HG03108 (cell line): Measurements from ENCODE around the gene ORMDL3.
A peak's percentile ranks its signal among the peaks of the same experiment; 100 is the strongest.

Source experiments
- ATAC-seq: cut with Tn5 transposase; IDR thresholded peaks from one replicate; pipeline ENCODE4 v1.9.1; 2021; ENCODE audit warnings: moderate library complexity; ENCODE audit not compliant: unreplicated experiment

ORMDL3 gene, protein sequence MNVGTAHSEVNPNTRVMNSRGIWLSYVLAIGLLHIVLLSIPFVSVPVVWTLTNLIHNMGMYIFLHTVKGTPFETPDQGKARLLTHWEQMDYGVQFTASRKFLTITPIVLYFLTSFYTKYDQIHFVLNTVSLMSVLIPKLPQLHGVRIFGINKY

DNA sequence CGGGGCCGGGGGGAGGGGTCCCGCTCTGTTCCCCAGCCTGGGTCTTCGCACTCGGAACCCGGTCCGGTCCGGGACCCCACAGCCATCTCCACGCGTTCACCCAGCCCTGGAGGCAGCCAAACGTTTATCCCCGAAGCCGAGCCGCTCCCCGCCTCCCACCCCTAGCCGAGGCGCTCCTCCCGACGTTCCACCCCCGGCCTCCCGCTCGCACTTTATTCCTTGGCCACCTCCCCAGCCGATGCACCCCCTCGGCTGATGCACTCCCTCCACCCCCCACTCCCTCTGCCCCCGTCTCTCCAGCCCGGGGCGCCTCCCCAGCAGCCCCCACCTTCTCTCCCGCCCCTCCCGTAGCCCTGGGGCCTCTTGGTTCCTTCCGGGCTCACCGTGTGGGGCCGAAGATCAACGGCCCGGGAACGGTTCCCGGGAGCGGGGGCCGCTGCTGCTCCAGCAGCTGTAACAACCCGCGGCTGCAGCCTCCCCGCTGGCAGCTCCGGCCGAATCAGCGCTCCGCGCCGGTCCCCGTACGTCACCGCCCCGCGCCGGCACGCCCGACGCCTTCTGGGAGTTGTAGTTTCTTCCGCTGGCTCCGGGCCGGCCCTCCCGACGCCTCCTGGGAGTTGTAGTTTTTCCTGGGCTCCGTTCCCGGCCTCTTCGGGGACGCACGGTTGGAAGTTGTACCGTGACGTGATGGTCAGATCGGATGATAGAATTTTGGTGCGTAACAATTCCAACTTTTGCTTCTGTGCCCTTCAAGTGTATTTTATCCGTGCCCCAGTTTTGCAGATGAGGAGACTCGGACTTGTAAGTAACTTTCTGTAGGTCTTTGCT lies at the start of gene ORMDL3, which contains the start of gene LRRC3C:
Gene ORMDL3, minus strand, starts transcription at position 501 of the 828 bp plus-strand sequence. CDS start 3,398 bp downstream, outside the sequence.
Gene LRRC3C, plus strand, starts transcription at position 632 of the 828 bp plus-strand sequence. CDS start 13,792 bp downstream, outside the sequence.
- ATAC-seq = peak; percentile 65

DNA sequence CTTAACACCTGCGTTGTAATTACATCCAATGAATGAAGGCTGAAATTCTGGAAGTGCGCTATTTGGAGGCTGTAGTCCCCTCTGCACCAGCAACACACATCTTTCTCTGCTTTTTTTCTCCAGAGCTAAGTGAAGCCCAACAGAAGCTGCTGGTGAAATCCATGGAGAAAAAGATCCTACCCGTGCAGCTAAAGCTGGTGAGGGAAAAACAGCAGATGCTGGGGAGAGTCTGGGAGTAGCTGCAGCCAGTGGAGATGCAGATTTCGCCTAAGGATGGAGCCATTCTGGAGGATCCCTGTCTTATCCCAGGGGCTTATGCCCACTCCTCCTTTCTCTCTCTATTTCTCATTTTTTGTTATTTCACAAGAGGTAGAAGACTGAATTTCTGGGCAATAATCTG lies 48.4 kb upstream of the ORMDL3 start:
- no peak for ATAC-seq

DNA sequence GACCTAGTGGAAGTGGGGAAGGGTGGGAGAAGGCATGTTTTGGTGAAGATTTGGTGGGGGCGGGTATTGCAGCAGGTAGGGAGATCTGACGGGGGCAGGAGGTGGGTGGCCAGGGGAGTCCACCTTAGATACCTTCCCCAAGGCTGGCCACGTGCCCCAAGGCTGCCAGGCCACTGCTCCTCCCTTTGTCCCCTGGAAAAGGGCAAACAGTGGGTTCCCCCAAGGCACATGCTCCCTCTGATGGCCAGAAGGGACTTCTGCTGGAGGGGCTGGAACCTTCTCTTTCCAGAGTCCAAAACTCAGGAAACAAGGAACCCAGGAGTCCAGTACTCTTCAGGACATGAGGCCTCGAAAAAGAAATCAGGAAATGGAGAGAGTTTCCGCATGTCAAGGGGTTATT lies 47.0 kb upstream of the ORMDL3 start:
- ATAC-seq = no peak

DNA sequence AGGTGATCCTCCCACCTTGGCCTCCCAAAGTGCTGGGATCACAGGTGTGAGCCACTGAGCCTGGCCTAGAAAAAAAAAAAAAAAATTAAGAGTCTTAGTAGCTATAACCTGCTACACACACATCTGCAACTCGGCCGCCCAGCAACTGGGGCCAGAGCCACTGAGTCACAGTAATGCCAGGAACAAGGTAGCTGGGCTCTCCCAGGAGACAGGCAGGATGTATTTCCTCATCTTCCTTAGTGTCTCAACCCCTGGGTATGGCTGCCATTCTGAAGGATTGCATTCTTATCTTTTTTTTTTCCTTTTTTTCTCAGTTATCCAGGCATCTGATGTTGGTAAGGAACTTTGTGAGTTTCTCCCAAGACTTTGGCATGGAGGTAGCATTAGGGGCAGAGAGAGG lies 46.1 kb upstream of the ORMDL3 start:
- ATAC-seq = no peak

DNA sequence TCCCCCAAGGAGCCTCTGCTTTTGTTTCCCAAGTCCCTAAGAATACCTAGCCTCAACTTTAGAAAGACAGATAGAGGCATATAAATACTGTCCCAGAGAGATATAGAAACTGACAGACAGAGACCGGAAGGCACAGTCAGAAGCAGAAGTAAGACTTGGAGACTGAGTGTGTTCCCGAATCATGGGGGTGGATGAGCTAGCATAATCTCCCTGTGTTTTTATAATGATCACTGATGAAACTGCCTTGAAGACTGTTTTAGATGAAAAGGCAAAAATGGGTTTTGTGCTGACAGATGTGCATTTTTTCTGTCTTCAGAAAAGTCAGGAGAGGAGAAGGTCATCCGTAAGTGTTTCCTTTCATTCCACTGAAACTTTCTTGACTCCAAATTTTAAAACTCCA lies 44.9 kb upstream of the ORMDL3 start:
- ATAC-seq = no peak

DNA sequence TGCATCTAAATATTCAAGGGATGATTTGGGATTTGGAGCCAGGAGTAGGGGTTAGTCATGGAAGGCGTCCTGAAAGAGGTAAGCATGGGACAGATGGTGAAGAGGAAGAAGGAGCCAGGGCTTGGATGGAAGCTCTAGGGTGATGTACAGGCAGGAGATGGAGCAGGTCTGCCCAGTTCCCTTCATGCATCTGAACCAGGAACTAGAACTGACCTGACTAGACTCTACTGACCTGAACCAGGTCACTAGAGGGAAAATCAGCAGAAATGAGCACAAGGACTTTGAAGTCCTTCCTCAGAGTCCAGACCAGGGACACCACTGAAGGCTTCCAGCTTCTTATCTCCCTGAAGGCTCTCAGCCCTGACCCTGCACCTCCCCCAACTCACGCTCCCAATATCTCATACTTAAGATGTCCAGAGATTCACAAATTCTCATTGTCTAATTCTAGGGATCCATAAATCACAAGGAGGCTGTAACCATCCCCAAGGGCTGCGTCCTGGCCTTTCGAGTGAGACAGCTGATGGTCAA lies 43.7 kb upstream of the ORMDL3 start:
- no peak for ATAC-seq

DNA sequence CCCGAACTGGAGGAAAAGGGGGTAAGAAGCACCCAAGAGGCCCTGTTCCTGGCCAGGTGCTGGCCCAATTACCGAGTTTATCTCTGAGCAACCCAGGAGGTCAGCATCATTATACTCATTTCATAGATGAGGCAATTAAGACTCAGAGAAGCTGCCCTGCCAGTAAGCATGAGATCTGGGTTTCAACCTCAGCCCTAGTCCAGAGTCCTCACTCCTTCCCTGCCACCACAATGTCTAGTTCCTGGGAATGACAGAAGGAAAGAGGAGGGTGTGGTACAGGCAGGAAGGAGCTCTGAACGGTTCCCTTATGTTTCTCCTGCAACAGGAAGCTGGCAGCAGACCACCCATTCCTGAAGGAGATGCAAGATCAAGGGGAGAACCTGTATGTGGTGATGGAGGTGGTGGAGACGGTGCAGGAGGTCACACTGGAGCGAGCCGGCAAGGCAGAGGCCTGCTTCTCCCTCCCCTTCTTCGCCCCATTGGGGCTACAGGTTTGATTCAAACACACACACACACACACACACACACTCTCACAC lies 42.8 kb upstream of the ORMDL3 start:
- ATAC-seq = no peak

DNA sequence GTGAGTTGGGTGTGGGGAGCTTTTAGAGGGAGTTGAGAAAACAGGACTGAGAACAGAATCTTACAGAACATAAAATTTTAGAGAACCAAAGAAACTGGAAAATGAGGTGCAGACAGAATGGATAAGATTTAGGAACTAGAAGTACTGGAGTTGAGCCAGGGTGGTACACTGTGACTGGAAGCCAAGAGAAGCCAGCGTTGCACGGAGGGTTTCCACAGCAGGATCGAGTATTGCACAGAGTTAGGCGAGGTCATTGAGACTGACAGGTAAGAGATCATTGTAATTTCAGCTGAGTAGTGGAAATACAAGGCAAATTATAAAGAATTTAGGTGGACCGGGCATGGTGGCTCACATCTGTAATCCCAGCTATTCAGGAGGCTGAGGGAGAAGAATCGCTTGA lies 42.0 kb upstream of the ORMDL3 start:
- no peak for ATAC-seq

DNA sequence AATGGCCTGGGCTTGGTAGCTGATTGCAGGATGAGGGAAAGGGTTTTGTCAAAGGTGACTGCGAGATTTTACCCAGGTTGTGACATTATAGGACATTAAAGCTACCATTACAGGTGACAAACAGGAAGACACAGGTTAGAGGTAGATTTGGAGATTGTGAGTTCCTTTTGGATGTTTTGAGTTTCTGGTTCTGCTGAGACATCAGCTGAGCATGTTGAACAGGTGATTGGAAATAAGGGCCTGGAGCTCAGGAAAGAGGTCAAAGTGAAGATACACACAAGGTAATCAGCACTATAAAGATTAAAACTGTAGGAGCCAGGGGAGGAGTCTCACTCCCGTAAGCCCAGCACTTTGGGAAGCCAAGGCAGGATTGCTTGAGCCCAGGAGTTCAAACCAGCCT lies 41.4 kb upstream of the ORMDL3 start:
- no peak for ATAC-seq

DNA sequence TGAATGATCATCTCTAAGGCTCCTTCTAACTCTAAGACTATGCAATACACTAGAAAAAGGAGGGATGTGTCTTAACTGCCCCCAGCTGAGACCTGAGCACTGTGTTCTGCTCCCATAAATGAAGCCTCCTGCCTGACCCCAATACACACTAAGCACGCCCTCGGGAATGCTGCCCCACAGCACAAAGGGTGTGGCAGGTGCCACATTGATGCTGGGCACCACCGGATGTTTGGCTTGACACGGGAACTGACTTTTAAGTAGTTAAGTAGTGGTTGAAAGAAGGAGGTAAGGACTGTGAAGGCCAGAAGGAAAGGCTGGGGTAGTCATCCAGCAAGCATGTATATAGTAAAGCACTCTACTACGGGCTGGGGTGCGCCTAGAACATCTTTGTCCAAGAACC lies 39.4 kb upstream of the ORMDL3 start:
- no peak for ATAC-seq

DNA sequence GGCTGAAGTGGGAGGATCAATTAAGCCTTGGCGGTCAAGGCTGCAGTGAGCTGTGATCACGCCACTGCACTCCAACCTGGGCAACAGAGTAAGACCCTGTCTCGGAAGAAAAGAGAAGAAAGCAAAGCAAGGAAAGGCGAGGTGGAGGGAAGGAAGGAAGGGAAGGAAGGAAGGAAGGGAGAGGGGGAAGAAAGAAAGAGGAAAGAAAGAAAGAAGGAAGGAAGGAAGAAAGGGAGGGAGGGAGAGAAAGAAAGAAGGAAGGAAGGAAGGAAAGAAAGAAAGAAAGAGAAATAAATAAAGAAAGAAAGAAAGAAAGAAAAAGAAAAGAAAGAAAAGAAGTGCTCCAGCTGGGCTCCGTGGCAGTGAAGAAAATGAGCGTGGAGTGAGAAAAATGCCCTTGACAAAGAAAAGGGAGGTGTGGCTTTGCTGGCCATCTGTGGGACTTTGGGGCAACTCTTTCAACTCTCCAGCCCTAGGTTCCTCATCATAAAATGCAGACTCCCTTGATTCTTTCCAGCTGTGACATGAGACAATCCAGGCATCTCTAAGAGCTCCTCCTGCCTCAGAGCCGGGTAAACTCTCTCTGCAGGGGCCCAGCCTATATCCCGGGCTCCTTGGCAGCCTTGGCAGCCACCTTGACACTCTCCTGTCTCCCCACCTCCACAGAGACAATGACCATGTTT lies 37.8 kb upstream of the ORMDL3 start:
- ATAC-seq = no peak

DNA sequence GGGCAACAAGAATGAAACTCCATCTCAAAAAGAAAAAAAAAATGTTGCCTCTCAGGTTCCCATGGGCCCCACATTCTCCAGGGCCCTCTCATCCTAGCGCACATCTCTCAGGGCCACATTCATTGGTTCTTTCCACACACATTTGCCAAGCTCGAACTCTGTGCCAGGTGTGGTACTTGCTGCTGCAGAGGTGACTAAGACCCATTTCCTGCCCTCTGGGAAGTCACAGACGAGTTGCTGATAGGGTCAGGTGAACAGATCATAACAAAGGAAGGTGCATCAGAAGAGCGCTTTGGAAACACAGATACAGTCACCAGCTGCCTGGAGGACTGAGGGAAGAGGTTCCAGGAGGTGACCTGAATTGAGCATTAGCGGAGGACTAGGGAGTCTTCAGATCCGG lies 36.4 kb upstream of the ORMDL3 start:
- ATAC-seq = no peak

DNA sequence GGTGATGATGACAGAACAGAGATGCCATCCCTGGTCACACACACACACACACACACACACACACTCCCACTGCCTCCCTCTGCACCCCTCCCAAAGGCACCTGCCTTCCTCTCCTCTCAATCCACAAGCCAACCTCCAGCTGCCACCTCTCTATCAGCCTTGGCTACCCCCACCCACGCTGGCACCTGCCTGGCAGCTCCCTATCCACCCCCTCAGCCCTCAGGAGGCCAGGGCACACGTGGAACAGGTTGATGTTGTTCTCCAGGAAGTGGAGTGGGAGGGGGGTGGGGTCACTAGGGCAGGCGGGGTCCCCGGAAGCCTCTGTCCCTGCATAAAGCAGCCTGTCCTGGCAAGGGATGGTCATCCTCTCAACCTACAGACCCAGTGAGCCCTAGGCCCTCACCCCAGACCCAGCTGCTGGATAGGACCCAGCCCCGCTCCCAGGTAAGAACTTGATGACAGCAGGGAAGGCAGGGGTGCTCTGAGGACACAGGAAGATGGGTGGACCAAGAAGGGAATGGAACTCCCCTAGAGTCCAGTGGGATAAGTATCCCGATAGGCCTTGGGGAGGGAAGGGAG lies 35.3 kb upstream of the ORMDL3 start, which contains the start of gene GSDMA:
Gene GSDMA, plus strand, starts transcription at position 363 of the 579 bp plus-strand sequence. CDS start 2,684 bp downstream, outside the sequence.
- no peak for ATAC-seq

DNA sequence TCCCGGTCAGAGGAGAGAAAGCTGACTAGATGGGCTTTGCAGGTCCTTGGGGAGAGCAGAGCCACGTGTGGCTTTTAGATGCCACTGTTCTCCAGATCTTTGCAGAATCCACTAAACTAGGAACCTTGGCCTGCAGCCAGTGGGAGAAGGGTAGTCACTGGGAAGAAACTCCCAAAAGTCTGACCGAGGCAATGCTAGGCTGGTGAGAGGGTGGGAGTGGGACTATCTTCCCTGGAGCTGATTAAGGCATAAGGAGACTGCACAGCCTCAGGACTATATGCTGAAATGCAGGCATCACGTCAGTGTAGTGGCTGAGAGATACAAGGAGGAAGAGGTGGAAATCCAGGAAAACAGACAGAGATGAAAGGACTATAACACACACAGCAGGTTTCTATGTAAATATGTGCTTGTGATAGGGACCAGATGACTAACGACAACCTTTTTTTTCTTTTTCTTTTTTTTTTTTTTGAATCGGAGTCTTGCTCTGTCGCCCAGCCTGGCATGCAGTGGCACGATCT lies 33.2 kb upstream of the ORMDL3 start:
- no peak for ATAC-seq

DNA sequence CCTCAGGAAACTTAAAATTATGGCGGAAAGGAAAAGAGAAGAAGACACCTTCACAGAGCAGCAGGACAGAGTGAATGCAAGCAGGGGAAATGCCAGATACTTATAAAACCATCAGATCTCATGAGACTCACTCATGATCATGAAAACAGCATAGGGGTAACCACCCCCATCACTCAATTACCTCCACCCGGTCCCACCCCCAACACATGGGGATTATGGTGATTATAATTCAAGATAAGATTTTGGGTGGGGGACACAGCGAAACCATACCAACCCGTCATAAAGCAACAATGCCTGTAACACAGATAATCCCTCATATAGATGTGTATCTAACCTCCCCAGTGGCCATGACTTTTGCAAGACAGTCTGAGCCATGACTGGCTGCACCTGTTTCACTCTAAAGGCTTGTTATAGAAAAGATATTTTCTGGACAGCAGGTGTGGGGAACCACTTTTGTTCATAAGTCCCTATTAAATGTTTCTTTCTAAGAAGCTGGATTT lies 28.4 kb upstream of the ORMDL3 start:
- no peak for ATAC-seq

DNA sequence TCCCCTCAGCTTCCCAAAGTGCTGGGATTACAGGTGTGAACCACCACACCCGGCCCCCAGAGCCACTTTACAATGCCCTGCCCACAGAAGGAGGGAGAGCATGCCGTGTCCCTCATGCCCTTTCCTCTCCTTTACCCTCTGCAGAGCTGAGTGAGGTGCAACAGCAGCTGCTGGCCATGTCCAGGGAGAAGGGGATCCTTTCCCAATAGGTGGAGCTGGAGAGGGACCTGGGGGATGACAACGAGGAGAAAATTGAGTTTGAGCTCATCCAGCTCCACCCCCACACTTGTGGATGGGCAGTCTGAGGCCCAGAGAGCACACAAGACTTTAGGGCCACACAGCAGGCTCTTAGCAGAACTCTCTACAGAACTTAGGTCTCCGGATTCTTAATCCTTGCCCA lies 27.5 kb upstream of the ORMDL3 start:
- ATAC-seq = no peak

DNA sequence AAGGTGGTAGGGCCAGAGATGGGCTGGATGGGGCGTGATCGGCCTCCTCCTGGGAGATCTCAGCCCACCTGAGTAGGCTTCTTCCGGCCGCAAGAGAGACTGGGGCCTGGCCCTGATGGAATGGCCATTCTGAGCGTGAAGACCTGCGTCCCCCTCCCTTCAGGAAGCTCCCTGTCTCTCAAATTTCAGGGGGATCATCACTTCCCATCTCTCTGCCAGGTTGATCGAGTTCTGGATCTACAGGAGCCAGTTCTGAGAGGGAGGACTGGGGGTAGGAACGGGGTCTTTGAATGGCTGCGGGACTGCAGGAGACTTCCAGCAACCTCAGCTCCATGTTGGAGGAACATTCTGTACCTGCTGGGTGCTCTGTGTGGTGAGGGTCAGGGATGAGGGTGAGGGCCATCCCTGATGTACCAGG lies 26.1 kb upstream of the ORMDL3 start:
- ATAC-seq = no peak

DNA sequence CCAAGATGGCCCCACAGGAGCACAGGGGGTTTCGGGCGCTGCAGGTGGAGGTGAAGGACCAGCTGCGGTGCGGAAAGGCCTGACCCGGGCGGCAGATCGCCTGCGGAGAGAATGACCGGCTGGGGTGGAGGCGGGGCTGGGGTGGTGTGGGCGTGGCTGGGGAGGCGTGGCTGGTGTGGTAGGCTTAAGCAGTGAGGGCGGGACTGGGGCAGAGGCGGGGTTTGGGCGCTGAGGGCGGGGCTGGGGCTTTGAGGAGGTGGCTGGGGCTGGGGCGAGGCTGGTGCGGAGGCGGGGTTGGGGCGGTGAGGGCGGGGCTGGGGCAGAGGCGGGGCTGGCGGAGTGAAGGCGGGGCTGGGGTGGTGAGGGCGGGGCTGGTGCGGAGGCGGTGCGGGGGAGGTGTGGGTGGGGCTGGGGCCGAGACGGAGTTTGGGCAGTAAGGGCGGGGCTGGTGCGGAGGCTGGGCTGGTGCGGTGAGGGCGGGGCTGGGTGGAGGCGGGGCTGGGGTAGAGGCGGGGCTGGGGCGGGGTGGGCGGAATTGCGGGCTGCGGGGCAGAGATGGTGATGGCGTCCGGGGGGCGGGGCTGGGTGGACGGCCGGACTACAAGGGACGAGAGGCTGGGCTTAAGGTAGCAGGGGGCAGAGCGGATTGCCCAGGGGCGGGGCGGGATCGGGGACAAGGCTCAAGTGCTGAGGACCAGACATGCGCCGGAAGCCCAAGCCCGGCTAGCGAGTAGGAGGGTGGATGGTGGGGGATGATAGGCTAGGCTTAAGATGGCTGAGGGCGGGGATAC lies 25.5 kb upstream of the ORMDL3 start:
- ATAC-seq = peak; percentile 75

DNA sequence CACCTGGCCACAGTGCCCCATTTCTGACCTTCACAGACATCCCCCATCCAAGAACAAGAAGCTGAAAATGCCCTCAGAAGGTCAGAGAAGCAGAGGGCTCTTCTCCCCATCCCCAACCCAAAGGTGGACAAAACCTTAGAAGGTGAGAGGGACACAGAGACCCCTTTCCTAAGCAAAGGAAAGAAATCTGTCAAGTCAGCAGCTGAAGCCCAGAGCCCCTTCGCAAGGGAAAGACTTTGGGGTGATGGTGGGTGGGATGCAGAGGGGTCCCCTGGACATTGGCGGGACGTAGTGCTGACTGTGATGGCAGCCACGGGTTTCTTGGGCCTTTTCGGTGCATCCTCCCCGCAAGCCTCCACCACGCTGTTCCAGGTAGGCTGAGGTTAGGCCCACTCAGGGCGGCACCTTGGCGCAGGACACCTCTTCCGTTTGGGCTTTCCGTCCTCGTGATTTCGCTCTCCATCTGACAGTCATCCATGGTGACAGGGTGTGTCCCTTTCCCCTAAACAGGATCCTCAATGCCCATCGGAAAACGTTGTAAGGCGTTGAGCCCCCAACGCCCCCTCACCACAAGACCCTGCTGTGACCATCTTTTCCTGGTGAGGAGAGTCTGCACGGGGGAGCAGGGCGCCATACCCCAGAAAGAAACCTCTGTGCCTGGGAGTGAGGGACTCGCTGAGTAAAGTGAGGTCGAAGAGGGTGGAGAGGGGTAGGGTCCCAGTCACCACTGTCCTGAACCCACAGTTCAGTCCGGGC lies 24.7 kb upstream of the ORMDL3 start:
- no peak for ATAC-seq
